Measurements from ENCODE around the gene RANBP6.
A peak's percentile ranks its signal among the peaks of the same experiment; 100 is the strongest.

The RANBP6 gene

DNA sequence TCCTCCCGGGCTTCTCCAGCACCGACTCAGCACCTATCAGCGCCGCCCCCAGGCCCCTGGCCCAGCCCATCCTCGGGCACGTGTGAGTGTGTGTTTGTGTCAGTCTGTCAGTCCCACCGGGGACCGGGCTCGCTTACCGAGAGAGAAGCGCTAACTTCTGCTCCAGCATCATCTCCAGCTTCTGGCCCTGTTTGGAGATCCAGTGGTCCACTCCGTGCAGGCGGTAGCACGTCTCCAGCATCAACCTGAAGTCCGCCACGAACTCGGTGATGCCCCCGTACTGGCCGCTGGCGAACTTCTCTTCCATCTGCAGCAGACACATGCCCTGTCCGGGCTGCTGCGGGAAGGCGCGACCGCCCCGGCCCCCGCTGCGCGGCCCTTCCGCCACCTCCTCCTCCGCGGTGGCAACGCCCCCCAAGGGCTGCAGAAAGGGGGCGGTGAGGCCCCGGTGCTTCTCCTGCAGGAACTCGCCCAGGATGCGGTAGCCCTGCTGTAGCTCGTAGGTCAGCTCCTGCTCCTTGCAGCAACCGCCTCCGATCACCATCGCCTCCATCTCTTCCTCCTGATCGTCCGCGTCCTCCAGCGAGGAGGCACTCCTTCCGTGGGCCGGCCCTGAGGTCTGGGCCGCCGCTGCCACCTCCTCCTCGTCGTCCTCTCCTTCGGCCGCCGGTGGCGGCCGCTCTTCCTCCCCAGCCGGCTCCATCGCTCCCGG, 8.2 kb downstream of the RANBP6 start:
- DNase-seq (ENCODE audit: low spot score): peak; percentile 44

DNA sequence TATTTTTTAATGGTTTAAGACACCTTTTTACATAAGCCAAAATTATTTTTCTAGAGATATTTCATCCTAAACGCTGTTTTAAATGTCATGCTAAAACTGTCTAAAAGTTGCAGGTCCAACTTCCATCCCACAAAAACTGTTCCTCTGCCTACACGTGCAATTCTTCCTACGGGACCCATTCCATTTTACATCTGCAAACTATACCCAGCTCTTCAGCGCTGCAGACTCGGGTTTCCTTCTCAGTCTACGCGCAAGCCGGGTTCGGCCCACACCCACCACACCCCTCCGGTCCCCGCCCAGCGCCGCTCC, 8.7 kb downstream of the RANBP6 start:
- DNase-seq (ENCODE audit: low spot score): no peak

DNA sequence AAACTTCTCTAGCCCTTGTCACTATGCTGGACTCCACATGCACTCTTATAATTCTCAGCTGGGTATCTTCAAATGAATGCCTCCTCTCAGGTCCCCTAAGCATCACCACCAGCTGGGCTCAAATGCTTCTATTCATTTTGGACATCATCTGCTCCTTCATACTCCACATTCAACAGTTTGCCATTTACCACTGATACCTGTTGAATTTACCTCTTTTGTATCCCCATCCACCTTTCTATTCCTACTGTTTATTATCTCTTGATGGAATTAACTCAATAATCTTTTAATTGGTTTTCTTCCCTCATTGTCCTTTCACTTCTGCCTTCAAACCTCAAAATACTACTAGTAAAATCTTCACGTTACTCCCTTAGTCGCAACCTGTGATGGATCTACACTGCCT, 14.5 kb downstream of the RANBP6 start:
- DNase-seq (ENCODE audit: low spot score): no peak

DNA sequence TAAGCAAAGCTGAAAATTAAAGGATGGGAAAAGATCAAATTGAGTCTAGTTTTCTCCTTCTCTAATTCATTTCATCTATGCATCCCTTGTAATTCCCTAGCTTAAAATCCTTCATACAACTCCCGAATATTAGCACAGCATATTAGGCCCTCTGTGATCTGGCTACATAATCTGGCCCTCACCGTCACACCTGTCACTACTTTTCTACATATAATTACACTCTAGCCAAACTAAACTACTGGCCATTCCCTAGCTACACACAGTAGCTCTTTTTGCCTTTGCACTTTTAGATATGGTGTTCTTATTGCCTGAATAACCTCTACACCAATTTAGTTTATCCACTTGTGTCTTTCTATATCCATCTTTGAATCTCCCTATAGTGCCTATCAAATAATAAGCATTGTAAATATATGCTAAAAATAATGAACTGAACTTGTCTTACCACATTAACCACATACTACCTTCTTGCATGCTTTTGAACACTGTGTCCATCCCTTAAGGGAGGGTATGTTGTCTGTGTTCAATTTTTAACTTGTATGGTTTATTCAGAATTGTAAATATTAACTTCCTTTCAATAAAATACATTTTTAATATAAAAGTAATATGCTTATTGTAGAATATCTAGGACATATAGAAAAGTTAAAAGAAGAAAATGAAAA, 15.9 kb downstream of the RANBP6 start:
- no peak for DNase-seq (ENCODE audit: low spot score)

DNA sequence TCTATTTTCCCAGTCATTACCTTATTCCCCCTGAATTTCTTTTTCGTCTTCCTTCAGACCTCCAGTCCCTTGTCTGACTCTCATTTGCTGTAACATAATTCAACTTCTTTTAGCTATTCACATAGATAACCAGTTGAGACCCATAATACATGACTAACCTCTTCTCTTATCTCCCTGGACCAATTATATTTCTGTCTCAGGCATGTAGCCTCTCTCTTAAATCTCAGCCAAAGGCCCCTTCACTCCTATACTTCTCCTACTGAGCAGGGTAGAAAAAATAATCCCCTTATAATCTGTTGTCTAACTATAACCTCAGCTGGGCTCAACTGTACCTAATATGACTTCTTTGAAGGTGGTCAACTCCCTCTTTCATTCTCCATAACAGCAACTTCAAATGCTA, 20.9 kb downstream of the RANBP6 start:
- no peak for DNase-seq (ENCODE audit: low spot score)

DNA sequence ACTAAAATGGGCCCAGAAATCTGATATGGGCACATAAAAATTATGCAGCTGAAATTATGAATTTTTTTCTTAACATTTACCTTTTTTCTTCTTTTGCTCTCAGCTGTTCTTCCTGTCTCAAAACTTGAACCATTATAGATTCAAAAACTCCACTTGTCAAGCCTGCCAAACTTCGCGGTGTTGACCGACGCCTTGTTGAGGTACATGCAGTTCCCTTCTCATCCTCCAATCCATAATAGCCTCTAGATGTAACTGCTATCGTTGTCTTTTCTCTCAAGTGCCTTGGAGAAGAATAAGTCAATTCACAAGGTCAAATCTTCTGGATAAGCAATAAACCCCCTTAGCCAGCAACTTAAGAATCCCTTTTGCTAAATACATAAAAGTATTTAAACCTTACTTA, 27.2 kb downstream of the RANBP6 start:
- no peak for DNase-seq (ENCODE audit: low spot score)

DNA sequence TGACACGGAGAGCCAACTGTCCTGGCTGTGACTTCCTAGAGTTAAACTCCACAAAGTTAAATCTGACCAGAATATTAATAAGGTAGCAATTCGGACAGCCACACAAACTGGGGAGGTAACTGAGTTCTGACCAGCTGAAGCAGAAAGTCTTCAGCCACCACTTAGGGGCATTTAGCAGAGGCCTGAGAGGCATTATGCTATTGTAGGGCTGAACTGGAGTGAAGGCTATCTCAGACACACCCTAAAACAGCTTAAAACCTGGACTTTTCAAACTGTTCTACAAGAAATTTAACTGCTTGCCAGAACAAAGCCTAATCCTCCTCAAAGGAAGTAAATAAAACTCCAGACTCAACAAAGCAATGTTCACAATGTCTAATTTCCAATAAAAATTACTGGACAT, 32.4 kb downstream of the RANBP6 start:
- DNase-seq (ENCODE audit: low spot score): no peak

DNA sequence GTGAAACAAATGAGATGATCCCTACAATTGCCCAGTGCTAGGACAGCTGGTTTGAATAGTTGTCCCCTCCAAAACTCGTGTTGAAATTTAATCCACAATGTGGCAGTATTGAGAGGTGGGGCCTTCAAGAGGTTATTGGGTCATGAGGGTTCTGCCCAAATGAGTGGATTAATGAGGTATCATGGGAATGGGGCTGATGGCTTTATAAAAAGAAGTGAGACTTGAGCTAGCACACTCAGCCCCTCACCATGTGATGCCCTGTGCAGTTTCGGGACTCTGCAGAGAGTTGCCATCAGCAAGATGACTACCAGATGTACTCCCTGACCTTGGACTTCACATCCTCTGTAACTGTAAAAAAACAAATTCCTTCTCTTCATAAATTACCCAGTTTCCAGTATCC, 33.1 kb downstream of the RANBP6 start:
- DNase-seq (ENCODE audit: low spot score): no peak

DNA sequence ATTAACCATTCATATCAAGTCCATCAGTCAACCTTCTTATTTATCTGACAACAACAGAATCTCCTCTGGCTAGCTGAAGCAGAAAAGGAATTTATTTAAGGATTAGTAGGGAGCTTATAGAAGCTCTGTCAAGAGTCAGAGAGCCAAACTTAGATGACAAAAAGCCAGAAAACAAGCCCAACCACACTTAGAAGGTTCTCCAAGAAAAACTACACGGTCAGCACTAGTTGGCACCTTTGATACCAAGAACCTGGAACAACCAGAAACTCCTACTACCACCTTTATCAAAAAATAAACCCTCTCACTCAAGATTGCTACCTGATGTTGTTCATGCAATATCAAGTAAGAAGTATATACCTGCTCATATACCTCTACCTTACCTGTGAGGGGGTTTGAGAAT, 36.9 kb downstream of the RANBP6 start:
- DNase-seq (ENCODE audit: low spot score): no peak

DNA sequence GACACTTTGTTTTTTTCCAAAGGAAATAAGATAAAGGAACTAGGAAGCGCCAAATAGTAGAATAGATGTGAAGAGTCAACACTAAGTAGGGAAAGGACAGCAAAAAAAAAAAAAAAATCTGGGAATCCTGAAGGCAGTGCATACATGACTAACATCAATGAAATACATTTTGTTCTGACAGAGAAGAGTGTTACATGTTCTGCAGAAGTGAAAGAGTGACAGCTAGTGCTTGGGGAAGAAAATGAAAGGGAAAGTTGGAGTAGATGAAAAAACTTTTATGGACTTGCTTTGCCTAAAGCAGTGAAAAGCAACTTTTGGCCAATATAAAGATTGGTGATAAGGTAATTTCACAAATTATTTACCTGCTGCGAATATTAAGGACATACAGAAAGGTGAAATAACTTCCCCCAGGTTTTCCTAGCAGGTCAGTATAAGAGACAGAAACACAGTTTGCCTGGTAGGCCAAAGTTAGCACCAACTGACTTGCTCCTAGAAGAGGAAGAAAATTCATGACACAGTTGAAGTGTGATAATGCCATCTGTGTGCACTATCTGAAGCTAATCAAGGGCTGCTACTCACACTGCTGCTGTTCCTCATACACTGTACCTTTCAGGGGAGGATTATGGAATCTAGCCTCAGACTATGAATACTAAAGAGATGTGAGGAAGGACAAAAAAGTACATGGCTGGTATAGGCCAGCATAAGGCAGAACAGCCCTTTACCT, 38.6 kb downstream of the RANBP6 start:
- DNase-seq (ENCODE audit: low spot score): no peak

DNA sequence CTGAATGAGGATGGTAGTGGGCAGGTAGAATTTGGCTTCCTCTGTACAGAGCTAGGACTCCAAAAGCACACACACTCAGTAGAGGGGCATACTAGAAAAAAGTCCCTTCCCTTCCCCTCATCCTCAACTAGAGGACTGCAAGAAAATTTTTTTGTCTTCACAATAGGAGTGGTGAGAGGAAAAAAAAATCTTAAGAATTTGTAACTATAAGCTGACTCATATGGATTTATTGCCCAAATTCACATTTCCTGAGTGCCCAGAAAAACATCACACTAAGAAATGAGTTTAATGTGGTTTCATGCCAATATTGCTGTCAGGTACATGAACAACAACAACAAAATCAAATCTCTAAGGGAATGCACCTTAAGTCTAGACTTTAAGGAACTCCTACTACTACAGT, 43.7 kb downstream of the RANBP6 start:
- no peak for DNase-seq (ENCODE audit: low spot score)
